Lower leg skin (tissue), 3 donors: ENCODE measurements around the gene HVCN1.

ENCODE experiments used
- POLR2A ChIP-seq, 2 donors: fragments of 450-650 bp; IDR thresholded peaks; one replicate each; pipeline ENCODE4 v1.6.1; 2016 to 2017; ENCODE audit warnings: antibody characterized with exemption in 2 of 2, mild to moderate bottlenecking in 1 of 2, moderate library complexity in 1 of 2
- TF ChIP-seq, protein P1 (sequence below), 3 donors: fragments of 450-650 bp; IDR thresholded peaks; one replicate each; pipeline ENCODE4 v1.5.1; 2016; ENCODE audit warnings: antibody characterized with exemption in 3 of 3, mild to moderate bottlenecking in 3 of 3, moderate library complexity in 2 of 3

DNA sequence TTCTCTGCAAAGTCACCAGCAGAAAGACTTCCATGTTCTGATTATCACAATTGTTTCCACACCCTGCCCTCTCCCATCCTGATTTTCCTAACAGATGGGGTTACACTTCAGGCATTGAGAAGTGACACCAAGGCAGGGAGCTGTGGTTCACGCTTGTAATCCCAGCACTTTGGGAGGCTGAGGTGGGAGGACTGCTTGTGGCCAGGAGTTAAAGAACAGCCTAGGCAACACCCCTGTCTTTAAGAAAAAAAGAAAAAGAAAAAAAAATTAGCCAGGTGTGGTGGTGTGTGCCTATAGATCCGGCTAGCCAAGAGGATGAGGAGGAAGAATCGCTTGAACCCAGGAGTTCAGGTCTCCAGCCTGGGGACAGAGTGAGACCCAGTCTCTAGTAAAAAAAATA, 48.6 kb upstream of the HVCN1 start:
- TF ChIP-seq, protein P1, sequence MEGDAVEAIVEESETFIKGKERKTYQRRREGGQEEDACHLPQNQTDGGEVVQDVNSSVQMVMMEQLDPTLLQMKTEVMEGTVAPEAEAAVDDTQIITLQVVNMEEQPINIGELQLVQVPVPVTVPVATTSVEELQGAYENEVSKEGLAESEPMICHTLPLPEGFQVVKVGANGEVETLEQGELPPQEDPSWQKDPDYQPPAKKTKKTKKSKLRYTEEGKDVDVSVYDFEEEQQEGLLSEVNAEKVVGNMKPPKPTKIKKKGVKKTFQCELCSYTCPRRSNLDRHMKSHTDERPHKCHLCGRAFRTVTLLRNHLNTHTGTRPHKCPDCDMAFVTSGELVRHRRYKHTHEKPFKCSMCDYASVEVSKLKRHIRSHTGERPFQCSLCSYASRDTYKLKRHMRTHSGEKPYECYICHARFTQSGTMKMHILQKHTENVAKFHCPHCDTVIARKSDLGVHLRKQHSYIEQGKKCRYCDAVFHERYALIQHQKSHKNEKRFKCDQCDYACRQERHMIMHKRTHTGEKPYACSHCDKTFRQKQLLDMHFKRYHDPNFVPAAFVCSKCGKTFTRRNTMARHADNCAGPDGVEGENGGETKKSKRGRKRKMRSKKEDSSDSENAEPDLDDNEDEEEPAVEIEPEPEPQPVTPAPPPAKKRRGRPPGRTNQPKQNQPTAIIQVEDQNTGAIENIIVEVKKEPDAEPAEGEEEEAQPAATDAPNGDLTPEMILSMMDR (IDR thresholded peaks at IDR 0.05) = no peak
- TF ChIP-seq POLR2A (IDR thresholded peaks at IDR 0.05) = no peak
